Measurements from ENCODE around the gene DNAJC11. TPM values are rescaled to one million over a fixed set of nuclear protein-coding genes. Genes with fewer than 3 reads are reported as not detected.
A peak's percentile ranks its signal among the peaks of the same experiment; 100 is the strongest.
"Not testable (repeated sequence)": the region's sequence is repeated elsewhere in the genome, so short reads cannot be mapped to it uniquely, and the experiment has no call there.

The DNAJC11 gene
- 33.4 and 36.3 TPM in 2 replicates for total RNA-seq (2014; rRNA removed; shearing (Covaris generic); ENCODE audit: low replicate concordance)

- peak; percentile 96 for DNase-seq
- Histone ChIP-seq H3K27ac (ENCODE audit: low read length) (no peak within 1 kb of the TSS), H3K9me2 (replicated peaks; ENCODE audit: insufficient read depth, low read length) (no peaks in the 10 kb centered on the region), H3K27me3 (ENCODE audit: low read length) (no peaks in the 10 kb centered on the region), H4K20me1 (ENCODE audit: insufficient read depth, low read depth, low read length) (peaks cover 17% of the 10 kb centered on the region; the same call in 1 of the 2 replicates), H3K9me3 (ENCODE audit: low read length) (no peaks in the 10 kb centered on the region), H3K4me1 (ENCODE audit: low read length) (peaks cover 26% of the 10 kb centered on the region), H3K36me3 (ENCODE audit: insufficient read depth, low read length) (no peaks in the 10 kb centered on the region), H3K4me3 (ENCODE audit: low read length) (peak within 1 kb of the TSS; percentile 96), H3K9ac (ENCODE audit: low read length) (peak within 1 kb of the TSS; percentile 99), H2AFZ (ENCODE audit: low read length) (peak within 1 kb of the TSS; percentile 79), H3K4me2 (ENCODE audit: low read depth, low read length, poor library complexity, severe bottlenecking) (peak within 1 kb of the TSS; percentile 86), H3K79me2 (ENCODE audit: low read length) (peaks cover 48% of the 10 kb centered on the region)
These were observed at the start of gene DNAJC11 for GRCh38 chr1:6701437-6702153. TSS of gene DNAJC11 (minus strand) at chr1:6701816. CDS start at chr1:6701800, 16 bp downstream.

- H3K9ac ChIP-seq (ENCODE audit: low read length), result no peak overlapping the region
- no peaks in the 10 kb centered on the region for H3K79me2 ChIP-seq (ENCODE audit: low read length)
- H3K9me3 ChIP-seq (ENCODE audit: low read length), result no peaks in the 10 kb centered on the region
- no peaks in the 10 kb centered on the region for H4K20me1 ChIP-seq (ENCODE audit: insufficient read depth, low read depth, low read length)
- no peak for DNase-seq
- no peak overlapping the region for H3K4me2 ChIP-seq (ENCODE audit: low read depth, low read length, poor library complexity, severe bottlenecking)
- H3K4me1 ChIP-seq (ENCODE audit: low read length), result peaks cover 21% of the 10 kb centered on the region
- H3K27ac ChIP-seq (ENCODE audit: low read length), result no peak overlapping the region
- H2AFZ ChIP-seq (ENCODE audit: low read length), result no peak overlapping the region
- no peaks in the 10 kb centered on the region for H3K36me3 ChIP-seq (ENCODE audit: insufficient read depth, low read length)
- H3K9me2 ChIP-seq (replicated peaks; ENCODE audit: insufficient read depth, low read length), result no peaks in the 10 kb centered on the region
- no peaks in the 10 kb centered on the region for H3K27me3 ChIP-seq (ENCODE audit: low read length)
- no peak overlapping the region for H3K4me3 ChIP-seq (ENCODE audit: low read length)
These were observed 48.9 kb upstream of the DNAJC11 start for GRCh38 chr1:6750490-6750889.

GRCh38 chr1:6747674-6748073, 46.1 kb upstream of the DNAJC11 start:
- Histone ChIP-seq H3K36me3 (ENCODE audit: insufficient read depth, low read length) (no peaks in the 10 kb centered on the region), H3K4me1 (ENCODE audit: low read length) (peaks cover 25% of the 10 kb centered on the region), H3K27me3 (ENCODE audit: low read length) (no peaks in the 10 kb centered on the region), H4K20me1 (ENCODE audit: insufficient read depth, low read depth, low read length) (no peaks in the 10 kb centered on the region), H3K4me2 (ENCODE audit: low read depth, low read length, poor library complexity, severe bottlenecking) (no peak overlapping the region), H3K9me2 (replicated peaks; ENCODE audit: insufficient read depth, low read length) (no peaks in the 10 kb centered on the region), H3K4me3 (ENCODE audit: low read length) (no peak overlapping the region), H3K79me2 (ENCODE audit: low read length) (no peaks in the 10 kb centered on the region), H2AFZ (ENCODE audit: low read length) (no peak overlapping the region), H3K27ac (ENCODE audit: low read length) (no peak overlapping the region), H3K9ac (ENCODE audit: low read length) (no peak overlapping the region), H3K9me3 (ENCODE audit: low read length) (no peaks in the 10 kb centered on the region)
- no peak for DNase-seq

- no peak overlapping the region for H3K4me3 ChIP-seq (ENCODE audit: low read length)
- H3K9me3 ChIP-seq (ENCODE audit: low read length), result no peaks in the 10 kb centered on the region
- H3K36me3 ChIP-seq (ENCODE audit: insufficient read depth, low read length), result no peaks in the 10 kb centered on the region
- H3K4me1 ChIP-seq (ENCODE audit: low read length), result peaks cover 20% of the 10 kb centered on the region
- H4K20me1 ChIP-seq (ENCODE audit: insufficient read depth, low read depth, low read length), result no peaks in the 10 kb centered on the region
- H3K27me3 ChIP-seq (ENCODE audit: low read length), result no peaks in the 10 kb centered on the region
- H3K9ac ChIP-seq (ENCODE audit: low read length), result no peak overlapping the region
- no peak overlapping the region for H2AFZ ChIP-seq (ENCODE audit: low read length)
- no peak overlapping the region for H3K4me2 ChIP-seq (ENCODE audit: low read depth, low read length, poor library complexity, severe bottlenecking)
- H3K9me2 ChIP-seq (replicated peaks; ENCODE audit: insufficient read depth, low read length), result no peaks in the 10 kb centered on the region
- DNase-seq, result no peak
- no peaks in the 10 kb centered on the region for H3K79me2 ChIP-seq (ENCODE audit: low read length)
- no peak overlapping the region for H3K27ac ChIP-seq (ENCODE audit: low read length)
These were observed 43.5 kb upstream of the DNAJC11 start for GRCh38 chr1:6745073-6745472.

DNA sequence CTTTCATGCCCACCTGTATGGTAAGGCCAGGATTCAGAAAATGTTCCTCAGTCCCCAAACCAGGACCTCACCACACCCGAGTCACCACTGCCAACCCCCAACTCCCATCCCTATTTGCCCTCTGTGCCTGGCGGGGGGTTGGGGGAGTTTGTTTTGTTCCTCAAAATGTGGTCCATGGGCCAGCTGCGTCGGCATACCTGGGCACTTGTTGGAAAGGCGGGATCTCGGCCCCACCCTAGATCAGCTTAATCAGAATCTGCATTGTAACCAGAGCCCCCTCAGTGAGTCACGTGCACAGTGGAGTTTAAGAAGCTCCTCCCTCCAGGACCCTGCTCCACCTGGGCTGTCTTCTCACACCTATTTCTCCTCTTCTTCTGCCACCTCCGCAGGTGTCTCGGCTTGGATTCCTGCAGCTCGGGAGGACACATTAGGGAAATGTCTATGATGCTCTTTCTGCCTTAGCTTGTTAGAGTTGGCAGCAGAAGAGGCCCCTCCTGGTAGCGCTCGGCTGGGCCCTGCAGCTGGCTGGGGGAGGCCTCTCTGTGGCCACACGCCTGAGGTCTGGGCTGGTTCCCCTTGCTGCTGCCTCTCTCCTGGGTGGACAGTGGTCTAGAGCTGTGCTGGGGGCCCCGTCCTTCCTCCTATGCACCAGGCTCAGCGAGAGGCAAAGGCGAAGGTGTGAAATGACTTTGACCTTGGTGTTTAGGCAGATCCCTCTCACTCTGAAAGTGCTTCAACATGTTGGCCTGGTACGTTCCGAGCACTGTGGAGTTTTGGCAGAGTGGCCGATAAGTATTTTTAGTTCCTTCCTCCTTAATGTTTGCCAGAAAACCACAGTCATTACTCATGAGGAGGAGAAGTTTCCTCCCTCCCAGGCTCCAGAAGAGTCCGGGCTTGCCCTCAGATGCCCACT, 41.8 kb upstream of the DNAJC11 start:
- peak overlapping the region; percentile 96 for H2AFZ ChIP-seq (ENCODE audit: low read length)

GRCh38 chr1:6742676-6743188, 41.1 kb upstream of the DNAJC11 start:
- H3K9me3 ChIP-seq (ENCODE audit: low read length); H3K36me3 ChIP-seq (ENCODE audit: insufficient read depth, low read length); H3K9ac ChIP-seq (ENCODE audit: low read length); H3K27me3 ChIP-seq (ENCODE audit: low read length); DNase-seq; H3K79me2 ChIP-seq (ENCODE audit: low read length); H3K27ac ChIP-seq (ENCODE audit: low read length); H3K9me2 ChIP-seq (replicated peaks; ENCODE audit: insufficient read depth, low read length); H4K20me1 ChIP-seq (ENCODE audit: insufficient read depth, low read depth, low read length): not testable (repeated sequence)
- peak overlapping the region; percentile 27; the same call in 1 of the 2 replicates for H3K4me3 ChIP-seq (ENCODE audit: low read length)
- H3K4me2 ChIP-seq (ENCODE audit: low read depth, low read length, poor library complexity, severe bottlenecking), result peak overlapping the region; percentile 35
- H3K4me1 ChIP-seq (ENCODE audit: low read length), result peaks cover 13% of the 10 kb centered on the region
- peak overlapping the region; percentile 96; the same call in 1 of the 2 replicates for H2AFZ ChIP-seq (ENCODE audit: low read length)

More for the DNA sequence above, 41.8 kb upstream of the DNAJC11 start:
- peak overlapping the region; percentile 42 for H3K9ac ChIP-seq (ENCODE audit: low read length)
- no peaks in the 10 kb centered on the region for H3K9me2 ChIP-seq (replicated peaks; ENCODE audit: insufficient read depth, low read length)
- no peaks in the 10 kb centered on the region for H3K79me2 ChIP-seq (ENCODE audit: low read length)
- DNase-seq, result peak; percentile 67
- no peaks in the 10 kb centered on the region for H3K36me3 ChIP-seq (ENCODE audit: insufficient read depth, low read length)
- peak overlapping the region; percentile 27; the same call in 1 of the 2 replicates for H3K4me3 ChIP-seq (ENCODE audit: low read length)
- H3K9me3 ChIP-seq (ENCODE audit: low read length), result no peaks in the 10 kb centered on the region
- H3K4me2 ChIP-seq (ENCODE audit: low read depth, low read length, poor library complexity, severe bottlenecking), result peak overlapping the region; percentile 35
- H3K27me3 ChIP-seq (ENCODE audit: low read length), result no peaks in the 10 kb centered on the region
- H3K4me1 ChIP-seq (ENCODE audit: low read length), result peaks cover 13% of the 10 kb centered on the region
- no peaks in the 10 kb centered on the region for H4K20me1 ChIP-seq (ENCODE audit: insufficient read depth, low read depth, low read length)
- no peak overlapping the region for H3K27ac ChIP-seq (ENCODE audit: low read length)

GRCh38 chr1:6738987-6739676, 37.5 kb upstream of the DNAJC11 start:
- Histone ChIP-seq H3K9me2 (replicated peaks; ENCODE audit: insufficient read depth, low read length) (no peaks in the 10 kb centered on the region), H4K20me1 (ENCODE audit: insufficient read depth, low read depth, low read length) (no peaks in the 10 kb centered on the region), H3K27me3 (ENCODE audit: low read length) (no peaks in the 10 kb centered on the region), H2AFZ (ENCODE audit: low read length) (no peak overlapping the region), H3K9ac (ENCODE audit: low read length) (no peak overlapping the region), H3K4me3 (ENCODE audit: low read length) (no peak overlapping the region), H3K27ac (ENCODE audit: low read length) (no peak overlapping the region), H3K36me3 (ENCODE audit: insufficient read depth, low read length) (no peaks in the 10 kb centered on the region), H3K4me2 (ENCODE audit: low read depth, low read length, poor library complexity, severe bottlenecking) (no peak overlapping the region), H3K79me2 (ENCODE audit: low read length) (no peaks in the 10 kb centered on the region), H3K9me3 (ENCODE audit: low read length) (no peaks in the 10 kb centered on the region), H3K4me1 (ENCODE audit: low read length) (peaks cover 13% of the 10 kb centered on the region)
- DNase-seq, result no peak
